ENCODE measurements around the gene C16orf86.

The C16orf86 gene

DNA sequence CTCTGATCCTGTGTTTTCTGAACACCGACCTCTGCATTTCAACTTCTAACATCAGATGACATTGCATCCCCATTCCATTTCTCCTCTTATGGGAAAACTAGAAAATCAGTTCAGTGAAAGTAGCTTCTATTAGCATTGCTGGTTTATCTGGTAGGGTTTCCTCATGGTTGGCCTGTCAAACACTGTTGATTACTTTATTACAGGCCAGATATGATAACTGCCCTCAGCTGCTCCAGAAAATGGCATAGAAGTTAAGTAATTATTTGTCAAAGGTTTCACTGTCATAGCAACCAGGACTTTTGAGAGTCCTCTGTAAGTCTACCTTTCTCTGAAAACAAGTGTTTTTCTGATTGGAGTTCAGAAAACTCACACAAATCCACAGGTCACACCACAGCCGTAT lies 49.5 kb downstream of the C16orf86 start:
- no peak overlapping the region for H3K4me3 Mint-ChIP-seq
- peaks cover 49% of the 10 kb centered on the region for H3K4me1 Mint-ChIP-seq
- DNase-seq (ENCODE audit: low spot score in 2 of 2) (no peak), ATAC-seq (no peak)
- no peaks in the 10 kb centered on the region for H3K9me3 Mint-ChIP-seq
- H3K36me3 Mint-ChIP-seq, result peaks cover 28% of the 10 kb centered on the region
- H3K27ac Mint-ChIP-seq, result no peak overlapping the region

Measured in stimulated activated effector memory CD8-positive, alpha-beta T cell treated with anti-CD3 and anti-CD28 coated beads, Interleukin-12 subunit alpha, Interleukin-12 subunit beta, amount 100 ng/mL, for 72 hours (primary cell).